ENCODE measurements around the gene FOXC1. TPM values are rescaled to one million over a fixed set of nuclear protein-coding genes. Genes with fewer than 3 reads are reported as not detected.

Gene FOXC1
- total RNA-seq, 2 experiments from 2014 or later: 0.05 to 0.07 TPM

- POLR2A ChIA-PET: no interaction called here
- intact Hi-C loops (cut with micrococcal nuclease): no loop called here
- H3K9me3 Mint-ChIP-seq: no peaks in the 10 kb centered on the region
Observed at GRCh38 chr6:1587546-1587945, 22.2 kb upstream of the FOXC1 start.

GRCh38 chr6:1587977-1588376, 21.7 kb upstream of the FOXC1 start:
- intact Hi-C loops (cut with micrococcal nuclease): no loop called here
- Mint-ChIP-seq H3K27ac (no peak overlapping the region), H3K4me1 (ENCODE audit: low read depth) (no peaks in the 10 kb centered on the region), H3K9me3 (no peaks in the 10 kb centered on the region), H3K27me3 (peaks cover 16% of the 10 kb centered on the region), H3K4me3 (no peak overlapping the region), H3K36me3 (no peaks in the 10 kb centered on the region)
- ChIA-PET POLR2A (no interaction called here), CTCF (no interaction called here)
- no peak for DNase-seq

More at GRCh38 chr6:1587546-1587945, 22.2 kb upstream of the FOXC1 start:
- no peak for DNase-seq
- Mint-ChIP-seq H3K4me1 (ENCODE audit: low read depth) (no peaks in the 10 kb centered on the region), H3K36me3 (no peaks in the 10 kb centered on the region), H3K27me3 (peaks cover 14% of the 10 kb centered on the region), H3K4me3 (no peak overlapping the region), H3K27ac (no peak overlapping the region)
- CTCF ChIA-PET: no interaction called here

- CTCF ChIA-PET: no interaction called here
Observed at GRCh38 chr6:1589208-1589607, 20.5 kb upstream of the FOXC1 start.

GRCh38 chr6:1590580-1590979, 19.1 kb upstream of the FOXC1 start:
- ChIA-PET POLR2A (no interaction called here), CTCF (no interaction called here)
- intact Hi-C loops (cut with micrococcal nuclease): no loop called here
- H3K4me3 Mint-ChIP-seq: no peak overlapping the region
- no peak overlapping the region for H3K27ac Mint-ChIP-seq
- no peak for DNase-seq
- no peaks in the 10 kb centered on the region for H3K36me3 Mint-ChIP-seq
- no peaks in the 10 kb centered on the region for H3K4me1 Mint-ChIP-seq (ENCODE audit: low read depth)
- peaks cover 27% of the 10 kb centered on the region for H3K27me3 Mint-ChIP-seq
- H3K9me3 Mint-ChIP-seq: no peaks in the 10 kb centered on the region

More at GRCh38 chr6:1589208-1589607, 20.5 kb upstream of the FOXC1 start:
- H3K4me1 Mint-ChIP-seq (ENCODE audit: low read depth): no peaks in the 10 kb centered on the region
- no peaks in the 10 kb centered on the region for H3K36me3 Mint-ChIP-seq
- intact Hi-C loops (cut with micrococcal nuclease): no loop called here
- no peak overlapping the region for H3K4me3 Mint-ChIP-seq
- POLR2A ChIA-PET: no interaction called here
- no peak overlapping the region for H3K27ac Mint-ChIP-seq
- peaks cover 22% of the 10 kb centered on the region for H3K27me3 Mint-ChIP-seq
- DNase-seq: no peak
- no peaks in the 10 kb centered on the region for H3K9me3 Mint-ChIP-seq

GRCh38 chr6:1591243-1591642, 18.5 kb upstream of the FOXC1 start:
- intact Hi-C loops (cut with micrococcal nuclease): no loop called here
- no peak for DNase-seq
- Mint-ChIP-seq H3K4me3 (no peak overlapping the region), H3K9me3 (no peaks in the 10 kb centered on the region), H3K27me3 (peaks cover 33% of the 10 kb centered on the region), H3K36me3 (no peaks in the 10 kb centered on the region), H3K4me1 (ENCODE audit: low read depth) (peaks cover 4% of the 10 kb centered on the region), H3K27ac (no peak overlapping the region)
- POLR2A ChIA-PET: no interaction called here
- CTCF ChIA-PET: interaction anchor here (1.4 kb wide), 1 partner anchor 39 kb away, joined by 3 read pairs; no protein-coding TSS in a partner anchor

- ChIA-PET CTCF (interaction anchor here (0.7 to 1.4 kb wide), 2 partner anchors 20 to 39 kb away, joined by 3 to 4 read pairs; no protein-coding TSS in a partner anchor), POLR2A (no interaction called here)
- DNase-seq: no peak
- no peaks in the 10 kb centered on the region for H3K9me3 Mint-ChIP-seq
- intact Hi-C loops (cut with micrococcal nuclease): no loop called here
- H3K4me3 Mint-ChIP-seq: no peak overlapping the region
- no peak overlapping the region for H3K27ac Mint-ChIP-seq
- H3K27me3 Mint-ChIP-seq: peaks cover 38% of the 10 kb centered on the region
- peaks cover 4% of the 10 kb centered on the region for H3K4me1 Mint-ChIP-seq (ENCODE audit: low read depth)
- no peaks in the 10 kb centered on the region for H3K36me3 Mint-ChIP-seq
Observed at GRCh38 chr6:1591926-1592325, 17.8 kb upstream of the FOXC1 start.

GRCh38 chr6:1592852-1593251, 16.9 kb upstream of the FOXC1 start:
- H3K4me3 Mint-ChIP-seq: no peak overlapping the region
- no peak for DNase-seq
- CTCF ChIA-PET: interaction anchor here (0.7 to 1.4 kb wide), 4 partner anchors 19 to 1042 kb away, joined by 3 to 4 read pairs (median 3); no protein-coding TSS in a partner anchor
- intact Hi-C loops (cut with micrococcal nuclease): no loop called here
- H3K9me3 Mint-ChIP-seq: no peaks in the 10 kb centered on the region
- H3K27ac Mint-ChIP-seq: no peak overlapping the region
- H3K36me3 Mint-ChIP-seq: no peaks in the 10 kb centered on the region
- H3K27me3 Mint-ChIP-seq: peaks cover 44% of the 10 kb centered on the region
- POLR2A ChIA-PET: interaction anchor here (1.0 kb wide), 1 partner anchor 616 kb away, joined by 3 read pairs; no protein-coding TSS in a partner anchor
- peaks cover 4% of the 10 kb centered on the region for H3K4me1 Mint-ChIP-seq (ENCODE audit: low read depth)

- Mint-ChIP-seq H3K36me3 (no peaks in the 10 kb centered on the region), H3K27ac (no peak overlapping the region), H3K27me3 (peaks cover 49% of the 10 kb centered on the region), H3K4me3 (no peak overlapping the region), H3K9me3 (no peaks in the 10 kb centered on the region), H3K4me1 (ENCODE audit: low read depth) (peaks cover 4% of the 10 kb centered on the region)
- ChIA-PET CTCF (interaction anchor here (1.0 to 1.2 kb wide), 2 partner anchors 21 to 1041 kb away, joined by 3 read pairs; no protein-coding TSS in a partner anchor), POLR2A (interaction anchor here (0.6 to 1.0 kb wide), 2 partner anchors 615 to 1694 kb away, joined by 3 to 4 read pairs; no protein-coding TSS in a partner anchor)
- intact Hi-C loops (cut with micrococcal nuclease): no loop called here
- no peak for DNase-seq
Observed at GRCh38 chr6:1593286-1593957, 16.3 kb upstream of the FOXC1 start.

GRCh38 chr6:1593958-1594314, 15.8 kb upstream of the FOXC1 start:
- Mint-ChIP-seq H3K4me1 (ENCODE audit: low read depth) (peaks cover 4% of the 10 kb centered on the region), H3K9me3 (no peaks in the 10 kb centered on the region), H3K27ac (no peak overlapping the region), H3K27me3 (peaks cover 50% of the 10 kb centered on the region), H3K4me3 (no peak overlapping the region), H3K36me3 (no peaks in the 10 kb centered on the region)
- ChIA-PET CTCF (interaction anchor here (1.0 to 5.3 kb wide), 3 partner anchors 22 to 1041 kb away, joined by 3 to 39 read pairs (median 3); no protein-coding TSS in a partner anchor), POLR2A (interaction anchor here (0.6 kb wide), 1 partner anchor 1694 kb away, joined by 4 read pairs; no protein-coding TSS in a partner anchor)
- intact Hi-C loops (cut with micrococcal nuclease): no loop called here
- DNase-seq: no peak

GRCh38 chr6:1594445-1595200, 15.1 kb upstream of the FOXC1 start:
- Mint-ChIP-seq H3K36me3 (no peaks in the 10 kb centered on the region), H3K27ac (no peak overlapping the region), H3K4me3 (no peak overlapping the region), H3K27me3 (peaks cover 47% of the 10 kb centered on the region), H3K9me3 (no peaks in the 10 kb centered on the region), H3K4me1 (ENCODE audit: low read depth) (peaks cover 4% of the 10 kb centered on the region)
- intact Hi-C loops (cut with micrococcal nuclease): loop anchor here (5.0 kb wide), 1 partner anchor 1158 kb away; the partner anchor contains the start of gene MYLK4
- CTCF ChIA-PET: interaction anchor here (0.5 to 5.3 kb wide), 7 partner anchors 510 to 1156 kb away, joined by 3 to 68 read pairs (median 14); partner anchors contain the start of gene MYLK4
- no peak for DNase-seq
- POLR2A ChIA-PET: interaction anchor here (0.6 kb wide), 1 partner anchor 1693 kb away, joined by 4 read pairs; no protein-coding TSS in a partner anchor

- no peak overlapping the region for H3K27ac Mint-ChIP-seq
- POLR2A ChIA-PET: no interaction called here
- CTCF ChIA-PET: interaction anchor here (0.6 to 5.3 kb wide), 30 partner anchors 9 to 1155 kb away, joined by 3 to 68 read pairs (median 4); partner anchors contain the start of gene MYLK4
Observed at GRCh38 chr6:1595271-1596087, 14.2 kb upstream of the FOXC1 start.

More at GRCh38 chr6:1595271-1596087, 14.2 kb upstream of the FOXC1 start:
- no peaks in the 10 kb centered on the region for H3K36me3 Mint-ChIP-seq
- no peak for DNase-seq
- intact Hi-C loops (cut with micrococcal nuclease): loop anchor here (2.0 to 5.0 kb wide), 3 partner anchors 601 to 1157 kb away; partner anchors contain the start of gene MYLK4
- H3K4me3 Mint-ChIP-seq: no peak overlapping the region
- H3K9me3 Mint-ChIP-seq: no peaks in the 10 kb centered on the region
- peaks cover 51% of the 10 kb centered on the region for H3K27me3 Mint-ChIP-seq
- H3K4me1 Mint-ChIP-seq (ENCODE audit: low read depth): peaks cover 4% of the 10 kb centered on the region

Data from activated CD4-positive, alpha-beta memory T cell treated with anti-CD3 and anti-CD28 coated beads for 36 hours (primary cell).